Endodermal cell (in vitro differentiated cells): Measurements from ENCODE around the gene CHMP4A. TPM values are rescaled to one million over a fixed set of nuclear protein-coding genes. Genes with fewer than 3 reads are reported as not detected.

Experiments
- DNase-seq: peaks from one replicate; pipeline ENCODE4 v3.0.0-alpha.2; 2017
- H3K27ac ChIP-seq: 2 replicates; pipeline ENCODE4 v1.5.1; 2013; ENCODE audit warnings: mild to moderate bottlenecking, low read depth, low read length, moderate library complexity
- H3K27me3 ChIP-seq: 2 replicates; pipeline ENCODE4 v1.6.1; 2013; ENCODE audit warnings: mild to moderate bottlenecking, low read length, moderate library complexity; ENCODE audit not compliant: insufficient read depth, control insufficient read depth, poor library complexity, severe bottlenecking
- H3K36me3 ChIP-seq: 2 replicates; pipeline ENCODE4 v1.7.0; 2013; ENCODE audit warnings: mild to moderate bottlenecking, low read length, moderate library complexity; ENCODE audit not compliant: control insufficient read depth, insufficient read depth
- H3K4me1 ChIP-seq: one replicate; pipeline ENCODE4 v1.7.0; 2013; ENCODE audit warnings: low read length; ENCODE audit not compliant: control insufficient read depth, insufficient read depth
- H3K4me3 ChIP-seq: 2 replicates; pipeline ENCODE4 v1.5.1; 2013; ENCODE audit warnings: mild to moderate bottlenecking, low read length, moderate library complexity
- H3K9ac ChIP-seq: 2 replicates; pipeline ENCODE4 v1.6.1; 2013; ENCODE audit warnings: mild to moderate bottlenecking, low read length, moderate library complexity; ENCODE audit not compliant: poor library complexity, severe bottlenecking; ENCODE audit errors: extremely low read depth
- H3K9me3 ChIP-seq: 2 replicates; pipeline ENCODE4 v1.6.1; 2013; ENCODE audit warnings: mild to moderate bottlenecking, low read length, moderate library complexity; ENCODE audit not compliant: control insufficient read depth
- H3K27ac Mint-ChIP-seq: 2 replicates; pipeline ENCODE4 v1.8.0; 2020; ENCODE audit warnings: mixed read lengths
- H3K27me3 Mint-ChIP-seq: 2 replicates; pipeline ENCODE4 v1.8.0; 2021; ENCODE audit warnings: mild to moderate bottlenecking, mixed read lengths; ENCODE audit not compliant: insufficient read depth
- H3K36me3 Mint-ChIP-seq: 2 replicates; pipeline ENCODE4 v1.8.0; 2020; ENCODE audit warnings: low read depth, mixed read lengths
- H3K4me1 Mint-ChIP-seq: 2 replicates; pipeline ENCODE4 v1.8.0; 2020; ENCODE audit warnings: mixed read lengths
- H3K4me3 Mint-ChIP-seq: 2 replicates; pipeline ENCODE4 v1.8.0; 2020; ENCODE audit warnings: mild to moderate bottlenecking, moderate library complexity, mixed read lengths
- H3K9me3 Mint-ChIP-seq: 2 replicates; pipeline ENCODE4 v1.8.0; 2020; ENCODE audit warnings: mild to moderate bottlenecking, mixed read lengths
- CTCF ChIP-seq: fragments of 200-600 bp; sonication (generic); conservative IDR thresholded peaks from 2 replicates; pipeline ENCODE4 v1.5.0; 2021; ENCODE audit warnings: antibody characterized with exemption, mild to moderate bottlenecking
- WGBS, 2 experiments: methylation state at CpG; one replicate each; pipeline versions ENCODE4 v1.1.5 to v1.1.7; 2013; ENCODE audit warnings: missing lambda C conversion rate in 2 of 2, mixed read lengths in 1 of 2; ENCODE audit not compliant: insufficient coverage in 1 of 2, insufficient read length in 1 of 2; 5-methylcytosine and 5-hydroxymethylcytosine counted together
- total RNA-seq, 2 donors: library from RNA; stranded (reverse); fragmentation: NEBNext Ultra II Directional in 1 of 2; extraction: Animal tissue kit (Norgen Biotek cat#: 25700) in 1 of 2; gene quantifications; 2 replicates in 1 of 2; 3 replicates in 1 of 2; pipeline ENCODE4 v1.2.1, GENCODE V29; 2021

The CHMP4A gene
- total RNA-seq, 2 donors from 2014 or later, result 38.8 to 44.3 TPM

- Mint-ChIP-seq H3K36me3 (peaks cover 76% of the 10 kb centered on the region), H3K27me3 (no peaks in the 10 kb centered on the region), H3K4me3 (no peak overlapping the region), H3K27ac (no peak overlapping the region), H3K4me1 (no peaks in the 10 kb centered on the region), H3K9me3 (peaks cover 7% of the 10 kb centered on the region)
- Histone ChIP-seq H3K36me3 (peaks cover 67% of the 10 kb centered on the region), H3K9me3 (peaks cover 7% of the 10 kb centered on the region), H3K9ac (no peak overlapping the region), H3K27ac (no peak overlapping the region), H3K4me1 (no peaks in the 10 kb centered on the region), H3K27me3 (no peaks in the 10 kb centered on the region), H3K4me3 (no peak overlapping the region)
- no peak for TF ChIP-seq CTCF
- DNase-seq, result no peak
- WGBS, 2 experiments, result 90 to 100% methylated on average over 1 to 2 of the region's 2 CpGs
Observed at GRCh38 chr14:24207625-24208024, 5.7 kb downstream of the CHMP4A start.

- Mint-ChIP-seq H3K9me3 (peaks cover 12% of the 10 kb centered on the region), H3K27ac (no peak overlapping the region), H3K4me1 (no peaks in the 10 kb centered on the region), H3K36me3 (peaks cover 81% of the 10 kb centered on the region), H3K4me3 (no peak overlapping the region), H3K27me3 (no peaks in the 10 kb centered on the region)
- H3K27ac ChIP-seq, result no peak overlapping the region
- no peaks in the 10 kb centered on the region for H3K27me3 ChIP-seq
- no peak for TF ChIP-seq CTCF
- DNase-seq, result no peak
- no peaks in the 10 kb centered on the region for H3K4me1 ChIP-seq
- peaks cover 12% of the 10 kb centered on the region for H3K9me3 ChIP-seq
- WGBS, 2 experiments, result 88 to 92% methylated on average over 4 to 5 of the region's 5 CpGs
- no peak overlapping the region for H3K4me3 ChIP-seq
- peaks cover 67% of the 10 kb centered on the region for H3K36me3 ChIP-seq
- no peak overlapping the region for H3K9ac ChIP-seq
Observed at GRCh38 chr14:24207104-24207551, 6.2 kb downstream of the CHMP4A start.

- Mint-ChIP-seq H3K27ac (no peak overlapping the region), H3K36me3 (peaks cover 84% of the 10 kb centered on the region), H3K4me3 (no peak overlapping the region), H3K9me3 (peaks cover 19% of the 10 kb centered on the region), H3K27me3 (no peaks in the 10 kb centered on the region), H3K4me1 (no peaks in the 10 kb centered on the region)
- no peaks in the 10 kb centered on the region for H3K27me3 ChIP-seq
- H3K9me3 ChIP-seq, result peaks cover 18% of the 10 kb centered on the region
- no peak overlapping the region for H3K27ac ChIP-seq
- H3K36me3 ChIP-seq, result peaks cover 68% of the 10 kb centered on the region
- H3K4me3 ChIP-seq, result no peak overlapping the region
- no peak overlapping the region for H3K9ac ChIP-seq
- no peak for TF ChIP-seq CTCF
- no peaks in the 10 kb centered on the region for H3K4me1 ChIP-seq
- 93 to 99% methylated on average over 7 to 11 of the region's 11 CpGs for WGBS, 2 experiments
- no peak for DNase-seq
Observed at GRCh38 chr14:24206260-24207103, 6.8 kb downstream of the CHMP4A start.
